ENCODE measurements around the gene IKBKG. TPM values are rescaled to one million over a fixed set of nuclear protein-coding genes. Genes with fewer than 3 reads are reported as not detected.
A peak's percentile ranks its signal among the peaks of the same experiment; 100 is the strongest.
"Not testable (repeated sequence)": the region's sequence is repeated elsewhere in the genome, so short reads cannot be mapped to it uniquely, and the experiment has no call there.

IKBKG gene
- total RNA-seq, 4 donors from 2014 or later: 14.2 to 43.1 (median 29.0) TPM

DNA sequence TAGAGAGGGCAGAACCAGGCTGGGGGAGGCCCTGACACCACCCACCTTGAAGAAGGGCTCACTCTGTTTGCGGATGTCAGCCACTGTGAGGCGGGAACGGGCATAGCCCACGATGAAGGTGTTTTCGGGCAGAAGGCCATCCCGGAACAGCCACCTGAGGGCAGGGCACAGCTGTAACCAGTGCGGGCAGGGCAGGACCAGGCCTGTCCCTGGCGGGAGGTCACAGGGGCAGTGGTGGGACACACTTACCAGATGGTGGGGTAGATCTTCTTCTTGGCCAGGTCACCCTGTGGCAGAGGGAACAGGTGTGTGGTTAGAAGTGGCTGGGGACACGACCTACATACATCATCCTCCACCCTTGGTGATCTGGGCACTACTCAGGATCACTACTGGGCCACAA, 11.5 kb upstream of the IKBKG start:
- Histone ChIP-seq H3K4me3 (no peak overlapping the region), H3K36me3 (peaks cover 0 to 21% (median 0%) of the 10 kb centered on the region in 3 donors), H3K27ac (no peak overlapping the region), H3K4me1 (peaks cover 0 to 13% (median 2%) of the 10 kb centered on the region in 4 donors), H3K27me3 (no peaks in the 10 kb centered on the region), H3K9me3 (no peaks in the 10 kb centered on the region)
- WGBS, 2 donors: 86 to 93% methylated on average over 6 to 9 of the region's 9 CpGs
- DNase-seq (ENCODE audit: low spot score in 2 of 2): no peak
- no peak for TF ChIP-seq POLR2A (IDR thresholded peaks at IDR 0.05)

DNA sequence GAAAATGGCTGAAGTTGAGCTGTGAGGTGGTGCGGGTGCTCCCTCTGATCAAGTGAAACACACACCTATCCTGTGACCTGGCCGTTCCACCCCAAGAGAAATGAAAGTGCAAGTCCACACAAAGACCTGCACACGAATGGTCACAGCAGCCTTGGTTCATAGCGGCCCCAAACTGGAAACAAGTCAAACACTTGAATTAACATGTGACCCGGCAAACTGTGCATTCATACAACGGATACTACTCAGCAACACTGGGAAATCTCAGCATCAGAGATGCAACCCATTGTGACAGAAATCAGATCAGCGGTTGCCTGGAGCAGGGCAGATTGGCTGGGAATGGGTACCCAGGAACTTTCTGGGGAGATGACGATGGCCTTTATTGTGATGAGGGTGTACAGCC, 8.3 kb upstream of the IKBKG start:
- no peak for DNase-seq (ENCODE audit: low spot score in 2 of 2)
- TF ChIP-seq EP300 (IDR thresholded peaks at IDR 0.05): no peak
- TF ChIP-seq, protein P1, sequence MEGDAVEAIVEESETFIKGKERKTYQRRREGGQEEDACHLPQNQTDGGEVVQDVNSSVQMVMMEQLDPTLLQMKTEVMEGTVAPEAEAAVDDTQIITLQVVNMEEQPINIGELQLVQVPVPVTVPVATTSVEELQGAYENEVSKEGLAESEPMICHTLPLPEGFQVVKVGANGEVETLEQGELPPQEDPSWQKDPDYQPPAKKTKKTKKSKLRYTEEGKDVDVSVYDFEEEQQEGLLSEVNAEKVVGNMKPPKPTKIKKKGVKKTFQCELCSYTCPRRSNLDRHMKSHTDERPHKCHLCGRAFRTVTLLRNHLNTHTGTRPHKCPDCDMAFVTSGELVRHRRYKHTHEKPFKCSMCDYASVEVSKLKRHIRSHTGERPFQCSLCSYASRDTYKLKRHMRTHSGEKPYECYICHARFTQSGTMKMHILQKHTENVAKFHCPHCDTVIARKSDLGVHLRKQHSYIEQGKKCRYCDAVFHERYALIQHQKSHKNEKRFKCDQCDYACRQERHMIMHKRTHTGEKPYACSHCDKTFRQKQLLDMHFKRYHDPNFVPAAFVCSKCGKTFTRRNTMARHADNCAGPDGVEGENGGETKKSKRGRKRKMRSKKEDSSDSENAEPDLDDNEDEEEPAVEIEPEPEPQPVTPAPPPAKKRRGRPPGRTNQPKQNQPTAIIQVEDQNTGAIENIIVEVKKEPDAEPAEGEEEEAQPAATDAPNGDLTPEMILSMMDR (IDR thresholded peaks at IDR 0.05): no peak
- TF ChIP-seq POLR2A (IDR thresholded peaks at IDR 0.05): no peak
- H3K9me3 ChIP-seq: no peaks in the 10 kb centered on the region
- no peaks in the 10 kb centered on the region for H3K36me3 ChIP-seq
- H3K27ac ChIP-seq: no peak overlapping the region
- no peak overlapping the region for H3K4me3 ChIP-seq
- H3K27me3 ChIP-seq: no peaks in the 10 kb centered on the region
- peaks cover 0 to 35% (median 4%) of the 10 kb centered on the region in 4 donors for H3K4me1 ChIP-seq
- 52 to 75% methylated on average over 8 of the region's 8 CpGs for WGBS, 2 donors

DNA sequence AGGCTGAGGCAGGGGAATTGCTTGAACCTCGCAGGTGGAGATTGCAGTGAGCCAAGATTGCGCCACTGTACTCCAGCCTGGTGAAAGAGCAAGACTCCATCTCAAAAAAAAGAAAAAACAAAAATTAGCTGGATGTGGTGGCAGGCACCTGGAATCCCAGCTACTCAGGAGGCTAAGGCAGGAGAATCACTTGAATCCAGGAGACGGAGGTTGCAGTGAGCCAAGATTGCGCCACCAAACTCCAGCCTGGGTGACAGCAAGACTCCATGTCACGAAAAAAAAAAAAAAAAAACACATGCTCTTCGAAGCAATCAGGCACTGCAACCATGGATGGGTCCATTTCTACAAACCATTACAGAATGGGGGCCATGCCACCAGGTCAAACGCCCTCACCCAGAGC, 7.1 kb upstream of the IKBKG start:
- WGBS, 2 donors: 83 to 94% methylated on average over 7 of the region's 7 CpGs
- not testable (repeated sequence) for H3K9me3 ChIP-seq; DNase-seq (ENCODE audit: low spot score in 2 of 2)

DNA sequence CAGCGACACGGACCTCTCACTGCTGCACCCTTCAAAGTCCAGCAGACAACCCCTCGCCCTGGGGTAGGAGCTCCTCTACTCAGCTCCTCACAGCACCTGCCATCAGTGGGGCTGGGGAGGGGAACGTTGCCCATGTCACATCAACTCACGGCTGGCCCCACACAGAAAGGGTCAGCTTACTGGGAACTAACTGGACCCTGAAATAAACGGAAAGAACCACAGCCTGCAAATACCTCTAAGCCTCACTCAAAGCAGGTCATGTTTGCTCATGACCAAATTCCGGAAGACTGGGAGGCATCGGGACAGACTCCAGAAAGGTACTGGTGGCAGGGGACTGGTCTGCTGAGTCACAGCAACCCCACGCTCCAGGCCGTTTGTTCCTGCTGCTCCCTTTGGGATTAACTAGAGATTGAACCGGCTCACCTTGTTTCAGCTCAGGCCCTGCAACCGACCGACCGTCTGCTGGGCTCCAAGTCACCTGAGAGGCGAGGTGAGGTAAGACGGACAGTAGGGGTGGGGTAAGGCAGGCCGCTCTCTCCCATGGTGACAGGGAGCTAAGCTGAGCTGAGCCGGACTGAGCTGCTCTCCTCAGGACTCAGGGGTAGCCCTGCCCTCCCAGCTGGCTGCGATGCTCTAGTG, 6.4 kb upstream of the IKBKG start:
- Histone ChIP-seq H3K4me3 (no peak overlapping the region), H3K9me3 (no peaks in the 10 kb centered on the region), H3K4me1 (peaks cover 0 to 39% (median 4%) of the 10 kb centered on the region in 4 donors), H3K27ac (peak overlapping the region in 3 of 4 donors; percentile 71 to 88 (median 83)), H3K36me3 (no peaks in the 10 kb centered on the region), H3K27me3 (no peaks in the 10 kb centered on the region)
- TF ChIP-seq, protein P1 (IDR thresholded peaks at IDR 0.05): no peak
- TF ChIP-seq POLR2A (IDR thresholded peaks at IDR 0.05): no peak
- TF ChIP-seq EP300 (IDR thresholded peaks at IDR 0.05): no peak
- 84 to 85% methylated on average over 9 to 19 of the region's 19 CpGs for WGBS, 2 donors
- no peak for DNase-seq (ENCODE audit: low spot score in 2 of 2)

More for the DNA sequence above, 7.1 kb upstream of the IKBKG start:
- not testable (repeated sequence) for H3K27ac ChIP-seq, H3K27me3 ChIP-seq, H3K4me3 ChIP-seq, H3K36me3 ChIP-seq
- peaks cover 0 to 33% (median 2%) of the 10 kb centered on the region in 4 donors for H3K4me1 ChIP-seq

GRCh38 chrX:154541589-154541895, 5.9 kb upstream of the IKBKG start:
- WGBS, 2 donors: 59% methylated on average over 5 of the region's 5 CpGs; no CpG with 5 or more reads in 1 of the 2 donors
- Histone ChIP-seq H3K36me3 (no peaks in the 10 kb centered on the region), H3K4me1 (peaks cover 0 to 42% (median 6%) of the 10 kb centered on the region in 4 donors), H3K27ac (peak overlapping the region in 3 of 4 donors; percentile 71 to 88 (median 83)), H3K27me3 (no peaks in the 10 kb centered on the region), H3K9me3 (no peaks in the 10 kb centered on the region), H3K4me3 (no peak overlapping the region)
- no peak for DNase-seq (ENCODE audit: low spot score in 2 of 2)
- TF ChIP-seq POLR2A (IDR thresholded peaks at IDR 0.05) (no peak), EP300 (IDR thresholded peaks at IDR 0.05) (no peak)
- TF ChIP-seq, protein P1 (IDR thresholded peaks at IDR 0.05): no peak

DNA sequence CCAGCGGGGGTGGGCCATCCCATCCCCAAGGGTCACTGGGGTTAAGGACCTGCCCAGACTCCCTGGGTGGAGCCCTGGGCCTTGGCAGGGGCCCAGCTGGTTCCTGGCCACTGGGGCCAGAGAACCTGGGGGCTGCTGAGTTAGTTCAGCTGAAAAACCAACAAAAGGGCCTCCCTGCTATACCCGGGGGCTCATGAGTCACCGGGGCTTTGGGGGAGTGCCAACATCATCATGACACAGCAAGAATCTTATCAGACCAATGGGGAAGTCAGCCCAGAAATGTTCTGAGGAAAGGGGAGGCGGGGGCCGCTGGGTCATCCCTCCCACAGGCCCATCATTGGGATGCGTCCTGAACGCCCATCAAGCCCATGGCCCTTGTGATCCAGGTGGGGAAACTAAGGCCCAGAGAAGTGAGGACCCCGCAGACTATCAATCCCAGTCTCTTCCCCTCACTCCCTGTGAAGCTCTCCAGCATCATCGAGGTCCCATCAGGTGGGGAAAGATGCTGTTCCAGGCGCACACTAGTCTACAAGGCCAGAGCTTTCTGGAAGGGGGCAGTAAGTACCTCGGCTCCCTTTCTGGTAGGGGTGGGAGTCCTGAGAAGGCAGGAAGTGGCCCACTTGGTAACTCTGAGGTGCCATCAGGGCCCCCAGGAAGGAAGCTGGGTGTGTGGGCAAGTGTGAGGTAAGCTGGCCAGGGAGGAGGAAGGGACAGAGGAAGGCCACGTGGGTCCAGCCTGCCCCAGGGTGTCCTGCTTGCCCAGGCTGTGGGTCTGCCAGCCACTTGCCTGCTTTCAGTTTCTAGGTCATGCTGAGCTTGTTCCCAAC, 5.3 kb upstream of the IKBKG start:
- TF ChIP-seq EP300 (IDR thresholded peaks at IDR 0.05): no peak
- TF ChIP-seq POLR2A (IDR thresholded peaks at IDR 0.05): no peak
- TF ChIP-seq, protein P1 (IDR thresholded peaks at IDR 0.05): no peak
- DNase-seq (ENCODE audit: low spot score in 2 of 2): peak; percentile 70 to 75
- no peaks in the 10 kb centered on the region for H3K36me3 ChIP-seq
- H3K27ac ChIP-seq: peak overlapping the region; percentile 45 to 88 (median 77)
- 41 to 60% methylated on average over 8 to 12 of the region's 12 CpGs for WGBS, 2 donors
- H3K9me3 ChIP-seq: no peaks in the 10 kb centered on the region
- H3K4me3 ChIP-seq: peak overlapping the region in 1 of 4 donors; percentile 12
- no peaks in the 10 kb centered on the region for H3K27me3 ChIP-seq
- peaks cover 0 to 42% (median 6%) of the 10 kb centered on the region in 4 donors for H3K4me1 ChIP-seq
